NCI-H128 (cell line): Measurements from ENCODE around the gene TMEM80.
"Not testable (repeated sequence)": the region's sequence is repeated elsewhere in the genome, so short reads cannot be mapped to it uniquely, and the experiment has no call there.

ENCODE experiments used
- DNase-seq: peaks from one replicate; lab custom pipeline; 2025; ENCODE audit not compliant: unreplicated experiment; lab: John Stamatoyannopoulos, UW

TMEM80 gene

GRCh38 chr11:695538-696248 is at the start of gene TMEM80:
Gene TMEM80, plus strand, starts transcription at chr11:695816. Its CDS starts 12 bp downstream, at chr11:695828.
- DNase-seq: peak; percentile 96

DNA sequence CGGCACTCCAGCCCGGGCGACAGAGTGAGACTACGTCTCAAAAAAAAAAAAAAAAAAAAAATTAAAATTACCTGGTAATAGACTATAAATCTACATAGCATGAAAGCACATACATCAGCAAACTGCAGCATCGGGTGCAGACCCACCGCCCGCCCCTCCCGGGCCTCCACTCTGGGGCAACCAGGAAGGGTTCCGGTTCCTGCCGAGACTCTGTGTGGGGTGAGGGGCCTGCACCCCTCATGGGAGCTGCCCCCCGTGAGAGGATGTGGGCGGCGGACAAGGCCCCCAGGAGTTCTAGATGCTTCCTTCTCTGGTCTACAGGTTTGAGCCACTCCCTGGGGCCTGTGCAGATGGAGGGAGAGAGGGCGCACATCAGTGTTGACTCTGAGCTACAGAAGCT is 49.4 kb upstream of the TMEM80 start:
- DNase-seq: no peak

DNA sequence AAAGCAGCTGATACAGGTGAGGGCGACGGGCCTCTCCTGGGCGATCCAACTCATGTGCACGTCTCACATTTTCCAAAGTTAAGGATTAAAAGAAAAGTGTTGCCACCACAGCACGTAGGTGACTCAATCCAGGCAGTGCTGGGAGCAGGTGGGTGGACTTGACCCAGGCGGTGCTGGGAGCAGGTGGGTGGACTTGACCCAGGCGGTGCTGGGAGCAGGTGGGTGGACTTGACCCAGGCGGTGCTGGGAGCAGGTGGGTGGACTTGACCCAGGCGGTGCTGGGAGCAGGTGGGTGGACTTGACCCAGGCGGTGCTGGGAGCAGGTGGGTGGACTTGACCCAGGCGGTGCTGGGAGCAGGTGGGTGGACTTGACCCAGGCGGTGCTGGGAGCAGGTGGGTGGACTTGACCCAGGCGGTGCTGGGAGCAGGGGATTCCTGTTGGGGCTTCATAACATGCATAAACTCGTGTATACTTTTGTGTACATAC is 47.9 kb upstream of the TMEM80 start:
- DNase-seq: not testable (repeated sequence)

- no peak for DNase-seq
These were observed 45.1 kb upstream of the TMEM80 start for GRCh38 chr11:650482-650881.

DNA sequence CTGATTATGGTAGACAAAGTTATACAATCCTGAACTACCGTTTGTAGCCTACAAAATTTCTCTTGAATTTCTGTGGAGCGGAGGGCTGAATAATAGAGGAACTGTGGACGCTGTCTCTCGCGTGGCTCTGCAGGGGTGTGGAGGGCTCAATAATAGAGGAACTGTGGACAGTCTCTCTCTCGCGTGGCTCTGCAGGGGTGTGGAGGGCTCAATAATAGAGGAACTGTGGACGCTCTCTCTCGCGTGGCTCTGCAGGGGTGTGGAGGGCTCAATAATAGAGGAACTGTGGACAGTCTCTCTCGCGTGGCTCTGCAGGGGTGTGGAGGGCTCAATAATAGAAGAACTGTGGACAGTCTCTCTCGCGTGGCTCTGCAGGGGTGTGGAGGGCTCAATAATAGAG is 42.5 kb upstream of the TMEM80 start:
- not testable (repeated sequence) for DNase-seq

GRCh38 chr11:653837-654236 is 41.8 kb upstream of the TMEM80 start:
- DNase-seq: no peak

GRCh38 chr11:654444-654843 is 41.2 kb upstream of the TMEM80 start:
- DNase-seq: not testable (repeated sequence)

GRCh38 chr11:655036-655726 is 40.4 kb upstream of the TMEM80 start:
- no peak for DNase-seq

DNA sequence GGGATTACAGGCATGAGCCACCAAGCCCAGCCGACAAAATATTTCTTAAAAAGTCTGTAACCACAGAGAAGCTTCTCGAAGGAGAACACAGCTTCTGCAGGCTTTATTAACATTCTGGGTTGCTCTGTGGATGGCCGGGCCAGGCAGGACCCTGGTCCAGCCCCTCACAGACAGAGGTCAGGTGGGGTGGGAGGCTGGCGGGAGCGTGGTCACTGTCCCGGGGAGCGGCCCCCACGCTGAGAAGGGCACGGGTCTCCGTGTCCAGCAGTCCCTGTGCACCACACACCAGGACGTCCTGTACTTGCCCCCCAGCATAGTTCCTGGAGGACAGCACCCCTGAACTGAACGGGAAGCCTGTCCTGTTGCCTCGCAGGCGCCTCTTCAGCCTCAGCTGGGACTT is 39.2 kb upstream of the TMEM80 start:
- DNase-seq: no peak

- DNase-seq: no peak
These were observed 38.8 kb upstream of the TMEM80 start for GRCh38 chr11:656866-657265.

DNA sequence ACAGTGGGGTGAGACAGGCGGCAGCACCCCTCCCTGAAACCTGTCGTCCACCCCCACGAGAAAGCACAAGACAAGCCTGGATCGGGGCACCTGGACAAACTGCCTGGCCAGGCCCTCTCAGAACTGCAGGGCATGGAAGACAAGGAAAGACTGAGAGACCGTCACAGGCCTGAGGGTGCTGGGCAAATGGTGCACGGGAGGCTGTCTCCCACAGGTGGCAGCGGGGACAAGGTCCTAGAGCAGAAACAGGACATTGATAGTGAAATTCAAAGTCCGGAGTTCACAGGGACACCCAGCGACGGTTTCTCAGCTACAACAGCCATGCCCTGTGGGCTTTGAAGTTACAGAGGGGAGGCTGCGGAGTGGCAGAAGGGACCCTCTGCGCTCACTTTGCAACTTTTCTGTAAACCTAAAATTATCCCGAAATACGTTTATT is 37.9 kb upstream of the TMEM80 start:
- no peak for DNase-seq

GRCh38 chr11:659532-660085 is 36.0 kb upstream of the TMEM80 start:
- DNase-seq: no peak

- no peak for DNase-seq
These were observed 35.3 kb upstream of the TMEM80 start for GRCh38 chr11:660281-660680.

DNA sequence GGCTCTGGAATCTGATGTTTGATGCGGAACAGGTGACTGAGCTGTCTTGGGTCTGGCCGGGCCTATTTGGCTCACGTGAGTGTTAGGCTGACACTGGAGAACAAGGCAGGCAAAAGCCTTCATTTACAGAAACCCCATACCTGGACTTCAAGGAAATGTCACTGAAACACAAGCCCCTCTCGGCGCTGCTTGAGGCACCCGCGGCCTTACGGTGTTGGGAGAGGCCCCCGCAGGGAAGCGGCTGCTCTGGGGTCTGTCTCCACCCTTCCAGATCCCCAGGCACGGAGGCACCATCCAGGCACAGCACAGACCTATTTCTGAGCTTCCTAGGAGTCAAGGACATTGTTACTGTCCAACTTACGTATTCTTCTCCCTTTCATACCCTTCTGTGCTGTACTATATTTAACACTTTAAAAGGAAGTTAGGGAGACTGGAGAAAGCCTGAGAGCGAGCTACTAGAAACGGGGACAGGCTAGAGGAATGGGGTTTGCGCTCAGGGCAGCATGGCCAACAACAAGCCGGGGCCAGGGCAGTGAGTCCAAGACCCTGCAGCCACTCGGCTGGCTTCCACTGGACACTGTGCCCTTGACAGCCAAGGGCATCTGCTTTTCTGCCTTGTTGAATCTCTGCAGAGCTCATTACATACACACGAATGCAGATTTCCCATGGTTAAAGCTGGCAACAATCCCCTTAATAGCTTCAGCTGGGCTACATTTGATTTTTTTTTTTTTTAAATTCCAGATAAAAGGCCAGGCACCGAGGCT is 34.8 kb upstream of the TMEM80 start:
- DNase-seq: no peak

DNA sequence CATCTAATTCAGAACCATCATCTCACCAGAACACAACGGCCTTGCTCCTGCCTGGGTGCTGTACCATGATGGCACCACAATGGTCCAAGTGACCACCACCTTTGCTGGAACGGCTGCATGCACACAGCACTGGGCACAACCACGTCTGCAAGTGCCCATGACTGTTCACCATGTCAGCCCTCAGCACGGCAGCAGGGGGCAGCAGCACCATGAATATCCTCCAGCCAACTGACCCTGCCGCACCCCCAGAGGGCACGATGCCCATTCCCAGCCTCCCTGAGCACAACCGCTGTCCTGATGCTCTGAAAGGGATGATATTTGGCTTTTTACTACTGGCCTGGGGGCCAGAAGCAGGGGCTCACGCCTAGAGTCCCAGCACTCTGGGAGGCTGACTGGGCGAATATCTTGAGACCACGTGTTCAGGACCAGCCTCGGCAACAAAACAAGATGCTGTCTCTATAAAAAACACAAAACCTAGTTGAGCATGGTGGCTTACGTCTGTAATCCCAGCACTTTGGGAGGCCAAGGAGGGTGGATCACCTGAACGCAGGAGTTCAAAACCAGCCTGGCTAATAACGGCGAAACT is 32.8 kb upstream of the TMEM80 start:
- DNase-seq: no peak

GRCh38 chr11:665062-665703 is 30.4 kb upstream of the TMEM80 start:
- DNase-seq: no peak

DNA sequence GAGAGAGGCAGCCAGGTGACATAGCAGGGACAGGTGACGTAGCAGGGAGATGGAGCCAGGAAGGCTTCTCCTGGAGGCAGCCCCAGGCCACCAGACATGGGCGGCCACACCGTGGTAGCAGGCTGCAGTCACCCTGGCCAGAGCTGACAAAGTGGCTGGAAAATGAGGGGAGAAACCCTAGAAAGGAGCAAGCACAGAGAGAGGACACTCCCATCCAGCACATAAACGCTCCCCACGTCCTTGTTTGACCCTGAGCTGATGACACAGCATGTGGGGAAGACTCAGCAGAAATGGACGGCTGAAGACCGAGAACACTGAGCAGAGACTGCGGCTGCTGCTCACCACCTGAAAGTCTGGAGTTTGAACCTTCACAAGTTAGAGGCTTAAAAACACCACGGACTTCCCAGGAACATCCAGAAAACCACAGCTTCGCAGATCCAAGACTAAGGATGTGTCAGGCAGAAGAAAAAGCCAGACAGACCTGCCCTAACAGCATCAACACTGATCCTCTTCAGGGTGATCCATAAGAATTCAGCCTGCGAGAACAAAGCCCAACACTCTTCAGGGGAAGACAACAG is 29.8 kb upstream of the TMEM80 start:
- no peak for DNase-seq

- DNase-seq: no peak
These were observed 21.8 kb upstream of the TMEM80 start for GRCh38 chr11:673866-674265.

DNA sequence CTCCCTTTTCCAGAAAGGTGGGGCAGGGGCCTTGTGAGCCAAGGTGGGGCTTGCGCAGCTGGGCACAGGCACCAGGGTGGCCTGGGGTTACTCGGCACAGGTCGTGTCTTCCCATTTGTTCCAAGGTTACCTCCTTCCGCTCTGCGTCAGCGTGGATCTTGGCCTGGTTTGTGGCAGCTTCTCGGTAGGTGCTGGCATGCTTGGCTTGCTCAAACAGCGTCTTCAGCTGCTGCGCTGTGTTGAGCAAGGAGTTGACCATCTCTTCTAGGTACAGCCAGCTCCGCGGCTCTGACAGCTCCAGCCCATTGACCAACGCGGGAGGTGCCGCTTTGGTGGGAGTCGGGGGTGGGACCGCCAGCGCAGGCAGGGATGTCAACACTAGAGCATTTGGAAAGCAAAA is 21.2 kb upstream of the TMEM80 start:
- DNase-seq: no peak

GRCh38 chr11:678297-678696 is 17.3 kb upstream of the TMEM80 start:
- no peak for DNase-seq
